ENCODE measurements around the gene ERVFRD-1.

DNA sequence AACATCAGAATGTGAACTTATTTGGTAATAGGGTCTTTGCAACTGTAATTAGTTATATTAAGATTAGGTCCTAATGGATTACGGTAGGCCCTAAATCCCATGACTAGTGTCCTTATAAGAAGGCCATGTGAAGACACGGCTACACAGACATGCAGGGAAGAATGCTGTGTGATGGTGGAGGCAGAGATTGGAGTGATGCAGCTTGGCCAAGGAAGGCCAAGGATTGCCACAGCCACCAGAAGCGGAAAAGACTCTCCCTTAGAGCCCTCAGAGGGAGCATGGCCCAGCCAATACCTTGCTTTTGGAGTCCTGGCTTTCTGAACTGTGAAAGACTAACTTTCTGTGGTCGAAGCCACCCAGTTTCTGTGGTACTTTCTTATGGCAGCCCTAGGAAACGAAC is 27.6 kb downstream of the ERVFRD-1 start:
- TF ChIP-seq, protein P1, sequence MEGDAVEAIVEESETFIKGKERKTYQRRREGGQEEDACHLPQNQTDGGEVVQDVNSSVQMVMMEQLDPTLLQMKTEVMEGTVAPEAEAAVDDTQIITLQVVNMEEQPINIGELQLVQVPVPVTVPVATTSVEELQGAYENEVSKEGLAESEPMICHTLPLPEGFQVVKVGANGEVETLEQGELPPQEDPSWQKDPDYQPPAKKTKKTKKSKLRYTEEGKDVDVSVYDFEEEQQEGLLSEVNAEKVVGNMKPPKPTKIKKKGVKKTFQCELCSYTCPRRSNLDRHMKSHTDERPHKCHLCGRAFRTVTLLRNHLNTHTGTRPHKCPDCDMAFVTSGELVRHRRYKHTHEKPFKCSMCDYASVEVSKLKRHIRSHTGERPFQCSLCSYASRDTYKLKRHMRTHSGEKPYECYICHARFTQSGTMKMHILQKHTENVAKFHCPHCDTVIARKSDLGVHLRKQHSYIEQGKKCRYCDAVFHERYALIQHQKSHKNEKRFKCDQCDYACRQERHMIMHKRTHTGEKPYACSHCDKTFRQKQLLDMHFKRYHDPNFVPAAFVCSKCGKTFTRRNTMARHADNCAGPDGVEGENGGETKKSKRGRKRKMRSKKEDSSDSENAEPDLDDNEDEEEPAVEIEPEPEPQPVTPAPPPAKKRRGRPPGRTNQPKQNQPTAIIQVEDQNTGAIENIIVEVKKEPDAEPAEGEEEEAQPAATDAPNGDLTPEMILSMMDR (IDR thresholded peaks at IDR 0.05), result no peak
- no peak for TF ChIP-seq EHMT2 (IDR thresholded peaks at IDR 0.05; ENCODE audit: low read depth)

Data from A549 (cell line).